Activated gamma-delta T cell treated with Interleukin-2 at 50 U/mL for 16 hours (primary cell): ENCODE data around the gene SLC6A8.
"Not testable (repeated sequence)": the region's sequence is repeated elsewhere in the genome, so short reads cannot be mapped to it uniquely, and the experiment has no call there.

Experiments
- DNase-seq: peaks from one replicate; pipeline ENCODE4 v3.0.0-alpha.2; 2020

The SLC6A8 gene

GRCh38 chrX:153672531-153673427 is 14.9 kb upstream of the SLC6A8 start:
- no peak for DNase-seq

DNA sequence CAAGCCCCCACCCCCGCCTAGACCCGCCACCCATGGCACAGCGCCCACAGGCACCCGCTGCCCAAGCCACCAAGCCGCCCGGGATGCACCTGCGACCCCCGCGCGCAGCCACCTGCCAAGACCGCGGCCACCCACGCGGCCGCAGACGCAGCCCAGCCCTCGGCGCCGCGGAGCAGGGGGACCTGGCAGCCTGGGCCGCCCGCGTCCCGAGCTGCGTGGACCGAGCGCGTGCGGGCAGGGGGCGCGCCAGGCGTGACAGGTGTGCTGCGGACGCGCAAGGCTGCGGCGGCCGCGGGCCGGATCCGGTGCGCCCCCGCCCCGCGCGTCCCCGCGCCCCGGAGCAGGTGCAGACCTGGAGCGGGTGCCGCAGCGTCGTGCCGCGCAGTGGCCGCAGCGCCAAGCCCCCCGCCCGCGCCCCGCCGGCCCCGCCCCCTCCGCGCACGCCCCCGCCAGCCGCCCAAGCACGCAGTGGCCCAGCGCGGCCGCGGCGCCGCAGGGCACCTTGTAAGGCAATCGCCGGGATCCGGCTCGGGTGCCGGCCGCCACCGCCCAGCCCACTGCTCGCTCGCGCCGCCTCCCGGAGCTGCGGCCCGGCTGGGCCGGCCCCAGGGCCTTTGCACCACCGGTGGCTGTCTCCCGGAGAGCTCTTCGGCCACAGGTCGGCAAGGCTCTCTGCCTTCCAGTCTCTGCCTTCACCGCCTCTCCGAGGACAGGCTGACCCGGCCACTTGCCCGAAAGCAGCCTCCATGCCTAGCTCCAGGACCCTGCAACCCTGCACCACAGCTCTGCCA is 14.1 kb upstream of the SLC6A8 start, which contains the start of gene PNCK:
TSS of gene PNCK (minus strand) at position 386 of the 791 bp plus-strand sequence. CDS start 737 bp downstream, outside the sequence.
- no peak for DNase-seq

DNA sequence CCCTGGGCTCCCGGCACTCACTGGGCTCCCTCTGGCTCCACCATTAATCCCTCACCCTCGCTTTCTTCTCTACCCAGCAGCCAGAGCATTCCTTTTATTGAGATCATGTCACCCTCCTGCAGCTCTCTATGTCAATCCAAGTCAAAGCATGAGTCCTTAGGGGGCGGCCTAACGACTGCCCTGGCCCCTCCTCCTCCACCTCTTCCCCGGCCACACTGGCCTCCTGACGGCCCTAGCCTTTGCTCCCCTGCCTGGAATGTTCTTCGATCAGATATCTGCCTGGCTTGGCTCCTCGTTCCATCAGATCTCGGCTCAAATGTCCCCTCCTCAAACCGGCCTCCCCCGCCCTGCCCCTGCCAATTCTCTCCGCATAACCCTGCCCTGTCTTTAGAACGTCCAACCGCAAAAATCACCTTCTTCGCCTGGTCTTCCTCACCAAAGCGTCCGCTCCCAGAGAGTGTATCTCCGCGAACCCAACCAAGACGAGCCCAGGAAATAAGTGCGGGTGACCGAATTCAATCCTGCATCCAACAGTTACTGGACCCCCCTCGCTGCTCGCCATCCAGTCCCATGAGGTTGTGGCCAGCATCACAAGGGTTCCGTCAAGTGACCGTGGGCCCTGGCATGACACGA is 13.4 kb upstream of the SLC6A8 start:
- DNase-seq = no peak

- DNase-seq = no peak
These were observed 6.6 kb upstream of the SLC6A8 start for GRCh38 chrX:153681175-153681574.

DNA sequence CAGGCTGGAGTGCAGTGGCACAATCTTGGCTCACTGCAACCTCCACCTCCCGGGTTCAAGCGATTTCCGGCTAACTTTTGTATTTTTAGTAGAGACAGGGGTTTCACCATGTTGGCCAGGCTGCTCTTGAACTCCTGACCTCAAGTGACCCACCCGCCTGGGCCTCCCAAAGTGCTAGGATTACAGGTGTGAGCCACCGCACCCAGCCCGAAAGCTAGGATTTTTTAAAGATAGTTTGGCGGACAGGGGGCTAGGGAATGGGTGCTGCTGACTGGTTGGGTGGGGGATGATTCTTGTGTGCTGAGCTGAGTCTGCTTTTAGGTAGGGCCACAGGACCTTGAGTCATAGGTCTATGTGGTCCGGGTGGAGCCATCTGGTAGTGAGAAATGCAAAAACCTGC is 4.2 kb upstream of the SLC6A8 start:
- DNase-seq = peak; percentile 1

- DNase-seq = no peak
These were observed 3.1 kb upstream of the SLC6A8 start for GRCh38 chrX:153684467-153685155.

DNA sequence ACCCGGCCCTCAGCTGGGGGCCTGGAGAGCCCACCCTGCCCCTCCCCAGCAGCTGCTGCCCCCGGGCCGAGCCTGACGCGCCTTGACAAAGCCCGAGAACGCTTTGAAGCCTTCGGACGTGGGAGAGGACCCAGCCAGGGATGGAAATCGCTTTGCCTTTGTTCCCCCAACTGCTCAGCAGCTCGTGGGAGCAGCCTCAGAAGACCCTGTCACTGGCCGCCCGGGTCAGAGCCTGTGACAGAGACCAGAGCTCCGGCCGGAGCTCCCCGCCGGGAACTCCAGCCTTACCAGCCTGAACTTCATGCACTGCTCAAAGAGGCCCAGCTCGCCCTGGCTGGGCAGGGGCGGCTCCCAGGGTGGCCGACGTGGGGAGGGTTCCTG is 2.6 kb upstream of the SLC6A8 start:
- no peak for DNase-seq

GRCh38 chrX:153685751-153686696 is 1.7 kb upstream of the SLC6A8 start:
- no peak for DNase-seq

- DNase-seq = no peak
These were observed 1.0 kb upstream of the SLC6A8 start for GRCh38 chrX:153686711-153687110.

GRCh38 chrX:153688071-153688470 is 345 bp downstream of the SLC6A8 start:
- DNase-seq = no peak

DNA sequence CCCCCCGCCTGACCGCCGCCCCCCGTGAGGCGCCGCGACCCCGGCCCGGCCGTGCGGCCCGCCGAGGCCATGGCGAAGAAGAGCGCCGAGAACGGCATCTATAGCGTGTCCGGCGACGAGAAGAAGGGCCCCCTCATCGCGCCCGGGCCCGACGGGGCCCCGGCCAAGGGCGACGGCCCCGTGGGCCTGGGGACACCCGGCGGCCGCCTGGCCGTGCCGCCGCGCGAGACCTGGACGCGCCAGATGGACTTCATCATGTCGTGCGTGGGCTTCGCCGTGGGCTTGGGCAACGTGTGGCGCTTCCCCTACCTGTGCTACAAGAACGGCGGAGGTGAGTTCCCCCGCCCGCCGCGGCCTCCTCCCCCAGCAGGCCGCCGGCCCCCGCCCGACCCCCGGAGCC is 780 bp downstream of the SLC6A8 start:
- no peak for DNase-seq

DNA sequence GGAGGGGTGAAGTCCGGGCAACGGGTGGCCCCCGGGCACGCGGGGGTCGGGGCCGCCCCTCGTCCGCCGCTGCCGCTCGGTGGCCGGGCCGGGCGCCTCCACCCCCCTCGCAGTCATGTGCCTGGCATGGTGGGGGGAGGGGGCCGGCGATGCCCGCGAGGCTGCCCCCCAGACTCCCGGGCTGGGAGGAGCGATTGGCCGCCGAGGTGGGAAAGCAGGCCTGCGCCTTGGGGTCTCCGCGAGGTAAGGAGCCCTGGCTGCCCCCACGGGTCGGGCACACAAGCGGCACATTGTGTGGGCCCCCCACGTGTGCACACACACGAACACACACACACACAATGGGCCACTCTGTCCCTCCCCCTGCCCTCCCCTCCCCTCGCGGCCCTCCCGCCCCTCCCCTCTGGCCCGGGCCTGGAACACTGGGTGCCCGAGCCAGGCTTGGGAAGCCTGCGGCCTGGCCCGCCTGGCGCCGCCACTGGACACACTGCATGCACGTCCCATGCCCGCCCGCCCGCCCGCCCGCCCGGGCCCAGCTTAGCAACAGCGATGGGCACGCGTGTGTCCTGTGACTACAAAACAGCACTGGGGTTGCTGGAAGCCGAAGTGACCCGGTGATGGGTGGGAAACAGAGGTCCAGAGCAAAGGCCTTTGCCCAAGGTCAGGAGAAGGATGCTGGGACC is 1.3 kb downstream of the SLC6A8 start:
- no peak for DNase-seq

DNA sequence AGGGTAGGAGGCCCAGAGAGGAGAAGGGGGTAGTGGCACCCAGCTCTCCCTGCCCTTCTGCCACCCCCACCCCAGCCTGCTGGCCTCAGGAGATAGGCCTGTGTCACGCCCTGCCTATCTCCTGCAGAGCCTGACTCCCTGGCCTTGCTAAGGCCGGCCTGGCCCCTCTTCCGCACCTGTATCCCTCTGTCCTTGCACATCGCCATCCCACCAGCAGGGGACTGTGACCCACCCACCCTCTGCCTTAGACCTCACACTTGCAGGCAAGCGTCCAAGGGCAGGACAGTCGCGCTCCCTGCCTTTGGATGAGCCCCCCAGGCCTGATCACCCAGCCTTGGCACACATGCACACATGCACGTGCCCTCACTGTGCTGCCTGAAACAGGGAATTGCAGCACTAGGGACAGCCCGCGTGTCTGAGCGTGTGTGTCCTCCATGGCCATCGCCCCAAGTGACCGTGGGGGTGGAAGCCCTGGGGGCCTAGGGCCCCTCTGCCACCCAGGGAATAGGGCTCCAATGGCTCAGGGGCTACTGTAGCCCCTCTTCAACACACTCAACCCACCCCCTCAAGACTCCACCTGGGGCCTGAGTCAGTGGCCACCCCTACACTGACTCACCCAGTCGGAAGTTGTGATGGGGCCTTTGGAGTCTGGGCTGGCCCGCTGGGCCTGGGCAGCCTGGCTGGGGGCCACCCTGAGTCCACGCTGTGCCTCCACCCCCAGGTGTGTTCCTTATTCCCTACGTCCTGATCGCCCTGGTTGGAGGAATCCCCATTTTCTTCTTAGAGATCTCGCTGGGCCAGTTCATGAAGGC is 2.1 kb downstream of the SLC6A8 start:
- no peak for DNase-seq

DNA sequence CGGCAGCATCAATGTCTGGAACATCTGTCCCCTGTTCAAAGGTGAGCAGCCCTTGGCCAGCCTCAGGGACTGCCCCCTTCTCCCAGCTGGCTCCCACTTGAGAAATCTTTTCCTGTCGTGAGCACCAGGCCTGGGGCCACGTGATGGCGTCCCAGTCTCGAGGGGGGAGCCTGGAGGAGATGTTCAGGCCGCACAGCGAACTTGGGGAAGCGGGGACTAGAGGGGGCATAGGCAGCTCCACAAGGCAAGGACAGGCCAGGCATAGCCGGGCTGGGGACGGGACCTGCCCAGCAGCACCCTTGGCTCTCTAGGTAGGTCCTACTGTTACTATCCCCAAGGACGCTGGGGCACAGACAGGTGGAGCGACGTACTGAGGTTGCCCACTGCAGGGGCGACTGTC is 2.7 kb downstream of the SLC6A8 start:
- no peak for DNase-seq

DNA sequence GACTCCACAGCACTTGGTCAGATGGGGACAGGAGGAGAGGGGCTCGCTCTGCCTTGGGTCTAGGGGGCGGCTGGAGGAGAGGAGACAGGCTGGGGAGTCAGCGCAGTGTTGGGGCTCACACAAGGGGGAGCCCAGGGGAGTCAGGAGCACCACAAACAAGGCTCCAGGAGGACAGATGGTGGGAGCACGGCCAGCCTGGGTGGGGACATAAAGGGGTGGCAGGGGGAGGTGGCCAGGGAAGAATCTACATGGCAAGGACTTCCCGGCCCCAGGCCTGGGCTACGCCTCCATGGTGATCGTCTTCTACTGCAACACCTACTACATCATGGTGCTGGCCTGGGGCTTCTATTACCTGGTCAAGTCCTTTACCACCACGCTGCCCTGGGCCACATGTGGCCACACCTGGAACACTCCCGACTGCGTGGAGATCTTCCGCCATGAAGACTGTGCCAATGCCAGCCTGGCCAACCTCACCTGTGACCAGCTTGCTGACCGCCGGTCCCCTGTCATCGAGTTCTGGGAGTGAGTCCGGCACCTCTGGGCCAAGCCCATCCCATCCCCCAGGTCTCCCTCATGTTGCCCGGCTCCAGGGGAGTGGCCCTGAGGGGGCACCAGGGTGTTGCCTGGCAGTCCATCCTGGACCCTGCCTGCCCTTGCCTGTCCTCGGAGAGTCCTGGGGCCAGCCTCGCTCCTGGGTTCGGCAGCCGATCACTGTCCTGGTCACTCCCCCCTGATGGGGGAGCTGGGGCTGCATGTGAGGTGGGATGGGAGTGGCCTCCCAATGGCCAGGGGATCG is 3.5 kb downstream of the SLC6A8 start:
- DNase-seq = not testable (repeated sequence)

DNA sequence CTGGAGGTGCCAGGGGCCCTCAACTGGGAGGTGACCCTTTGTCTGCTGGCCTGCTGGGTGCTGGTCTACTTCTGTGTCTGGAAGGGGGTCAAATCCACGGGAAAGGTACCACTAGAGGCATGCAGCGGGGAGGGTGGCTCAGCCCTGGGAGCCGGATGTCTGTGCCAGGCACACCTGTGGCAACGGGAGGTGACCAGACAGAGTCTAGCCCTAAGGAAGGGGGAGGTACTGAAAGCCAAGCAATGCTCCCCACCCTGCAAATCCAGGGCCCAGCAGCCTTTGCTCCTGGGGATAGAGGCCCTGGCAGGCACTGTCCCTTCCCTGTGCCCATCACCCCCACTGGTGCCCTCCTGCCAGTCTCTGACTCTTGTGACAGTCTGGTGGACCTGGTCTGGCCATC is 4.3 kb downstream of the SLC6A8 start:
- no peak for DNase-seq

- DNase-seq = no peak
These were observed 5.0 kb downstream of the SLC6A8 start for GRCh38 chrX:153692611-153693156.

DNA sequence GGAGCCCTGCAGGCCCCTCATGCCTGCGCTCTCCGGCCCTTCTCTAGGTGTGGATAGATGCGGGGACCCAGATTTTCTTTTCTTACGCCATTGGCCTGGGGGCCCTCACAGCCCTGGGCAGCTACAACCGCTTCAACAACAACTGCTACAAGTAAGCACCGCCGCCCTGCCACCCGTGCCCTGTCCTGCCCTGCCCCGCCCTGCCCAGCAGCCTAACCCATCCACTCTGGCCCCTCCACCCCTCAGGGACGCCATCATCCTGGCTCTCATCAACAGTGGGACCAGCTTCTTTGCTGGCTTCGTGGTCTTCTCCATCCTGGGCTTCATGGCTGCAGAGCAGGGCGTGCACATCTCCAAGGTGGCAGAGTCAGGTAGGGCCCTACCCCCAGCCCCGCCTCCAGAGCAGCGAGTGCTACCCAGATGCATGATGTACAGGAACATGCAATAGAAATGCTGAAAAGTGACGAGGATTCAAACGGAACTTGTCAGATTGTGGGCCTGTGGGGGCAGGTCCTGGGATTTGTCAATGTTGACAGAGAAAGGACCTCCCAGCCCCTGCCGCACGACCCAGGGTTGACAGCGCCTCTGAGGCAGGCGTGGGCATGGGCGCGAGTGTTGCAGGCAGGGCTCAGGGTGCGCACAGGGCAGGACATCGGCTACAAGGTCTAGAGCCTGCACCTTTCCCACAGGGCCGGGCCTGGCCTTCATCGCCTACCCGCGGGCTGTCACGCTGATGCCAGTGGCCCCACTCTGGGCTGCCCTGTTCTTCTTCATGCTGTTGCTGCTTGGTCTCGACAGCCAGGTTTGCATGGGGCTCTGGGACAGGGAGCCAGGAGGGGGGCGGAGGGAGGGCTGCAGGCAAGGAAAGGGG is 5.7 kb downstream of the SLC6A8 start:
- DNase-seq = no peak
